Measurements from ENCODE around the gene TMEM106C. TPM values are rescaled to one million over a fixed set of nuclear protein-coding genes. Genes with fewer than 3 reads are reported as not detected.

TMEM106C gene
- total RNA-seq, 1 donor from 2014 or later = 24.0 TPM

DNA sequence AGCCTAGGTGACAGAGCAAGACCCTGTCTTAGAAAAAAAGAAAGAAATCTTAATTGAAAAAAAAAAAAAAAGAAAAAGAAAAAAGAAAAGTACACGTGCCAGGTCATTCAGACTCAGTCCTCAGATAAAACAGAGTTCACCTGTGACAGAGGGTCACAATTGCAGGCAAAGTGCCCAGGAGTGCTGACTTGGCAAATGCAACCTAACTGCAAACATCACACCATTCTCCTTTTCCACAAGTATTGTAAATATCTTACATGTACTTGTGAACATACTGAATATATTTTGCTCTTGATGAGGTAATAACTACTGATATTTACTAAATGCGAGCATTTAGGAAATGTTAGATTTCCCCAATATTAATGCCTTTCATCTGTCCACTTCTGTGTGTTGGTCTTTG is 49.9 kb downstream of the TMEM106C start:
- Mint-ChIP-seq H3K36me3 (ENCODE audit: unreplicated experiment) (peaks cover 4% of the 10 kb centered on the region), H3K27me3 (ENCODE audit: unreplicated experiment) (peaks cover 26% of the 10 kb centered on the region), H3K27ac (ENCODE audit: unreplicated experiment) (no peak overlapping the region), H3K4me3 (ENCODE audit: unreplicated experiment) (no peak overlapping the region), H3K9me3 (ENCODE audit: unreplicated experiment) (peaks cover 3% of the 10 kb centered on the region), H3K4me1 (ENCODE audit: low read depth, unreplicated experiment) (peaks cover 7% of the 10 kb centered on the region)
- TF ChIP-seq, protein P1, sequence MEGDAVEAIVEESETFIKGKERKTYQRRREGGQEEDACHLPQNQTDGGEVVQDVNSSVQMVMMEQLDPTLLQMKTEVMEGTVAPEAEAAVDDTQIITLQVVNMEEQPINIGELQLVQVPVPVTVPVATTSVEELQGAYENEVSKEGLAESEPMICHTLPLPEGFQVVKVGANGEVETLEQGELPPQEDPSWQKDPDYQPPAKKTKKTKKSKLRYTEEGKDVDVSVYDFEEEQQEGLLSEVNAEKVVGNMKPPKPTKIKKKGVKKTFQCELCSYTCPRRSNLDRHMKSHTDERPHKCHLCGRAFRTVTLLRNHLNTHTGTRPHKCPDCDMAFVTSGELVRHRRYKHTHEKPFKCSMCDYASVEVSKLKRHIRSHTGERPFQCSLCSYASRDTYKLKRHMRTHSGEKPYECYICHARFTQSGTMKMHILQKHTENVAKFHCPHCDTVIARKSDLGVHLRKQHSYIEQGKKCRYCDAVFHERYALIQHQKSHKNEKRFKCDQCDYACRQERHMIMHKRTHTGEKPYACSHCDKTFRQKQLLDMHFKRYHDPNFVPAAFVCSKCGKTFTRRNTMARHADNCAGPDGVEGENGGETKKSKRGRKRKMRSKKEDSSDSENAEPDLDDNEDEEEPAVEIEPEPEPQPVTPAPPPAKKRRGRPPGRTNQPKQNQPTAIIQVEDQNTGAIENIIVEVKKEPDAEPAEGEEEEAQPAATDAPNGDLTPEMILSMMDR (IDR thresholded peaks at IDR 0.05; ENCODE audit: partially characterized antibody, unreplicated experiment) = no peak
- DNase-seq = no peak

DNA sequence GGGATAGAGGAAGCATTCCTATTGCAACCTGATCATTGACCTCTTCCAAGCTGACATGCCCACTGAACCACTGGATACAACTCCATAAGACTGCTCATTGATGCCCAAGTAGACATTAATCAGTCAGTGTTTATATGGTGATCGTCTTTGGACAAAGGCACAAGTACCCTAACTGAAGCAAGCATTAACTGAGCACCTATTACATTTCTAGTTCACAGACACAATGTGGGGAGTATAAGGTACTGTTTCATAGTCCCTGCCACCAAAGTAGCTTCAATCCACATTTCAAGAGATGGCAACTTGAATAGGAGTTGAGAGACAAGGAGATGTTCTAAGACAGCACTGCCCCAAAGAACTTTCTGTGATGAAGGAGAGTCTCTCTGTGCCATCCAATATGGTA is 51.7 kb downstream of the TMEM106C start:
- TF ChIP-seq, protein P1 (IDR thresholded peaks at IDR 0.05; ENCODE audit: partially characterized antibody, unreplicated experiment) = no peak
- no peak overlapping the region for H3K4me3 Mint-ChIP-seq (ENCODE audit: unreplicated experiment)
- H3K27ac Mint-ChIP-seq (ENCODE audit: unreplicated experiment) = no peak overlapping the region
- H3K27me3 Mint-ChIP-seq (ENCODE audit: unreplicated experiment) = peaks cover 28% of the 10 kb centered on the region
- H3K36me3 Mint-ChIP-seq (ENCODE audit: unreplicated experiment) = no peaks in the 10 kb centered on the region
- H3K4me1 Mint-ChIP-seq (ENCODE audit: low read depth, unreplicated experiment) = peaks cover 7% of the 10 kb centered on the region
- no peak for DNase-seq
- peaks cover 4% of the 10 kb centered on the region for H3K9me3 Mint-ChIP-seq (ENCODE audit: unreplicated experiment)

DNA sequence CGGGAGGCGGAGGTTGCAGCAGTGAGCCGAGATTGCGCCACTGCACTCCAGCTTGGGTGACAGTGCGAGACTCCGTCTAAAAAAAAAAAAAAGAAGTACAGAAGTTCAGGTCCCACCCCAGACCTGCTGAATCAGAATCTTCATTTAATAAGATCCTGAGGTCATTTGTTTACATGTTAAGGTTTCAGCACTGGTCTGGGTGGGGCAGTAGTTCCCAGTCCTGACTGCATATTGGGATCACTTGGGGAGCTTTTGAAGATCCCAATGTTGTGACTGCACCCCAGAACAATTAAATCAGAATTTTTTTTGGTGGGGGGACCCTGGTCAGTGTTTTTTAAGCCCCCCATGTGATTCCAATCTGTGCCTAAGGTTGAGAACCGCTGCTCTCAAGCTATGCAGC is 52.6 kb downstream of the TMEM106C start:
- peaks cover 4% of the 10 kb centered on the region for H3K9me3 Mint-ChIP-seq (ENCODE audit: unreplicated experiment)
- H3K36me3 Mint-ChIP-seq (ENCODE audit: unreplicated experiment) = no peaks in the 10 kb centered on the region
- H3K4me3 Mint-ChIP-seq (ENCODE audit: unreplicated experiment) = no peak overlapping the region
- no peak overlapping the region for H3K27ac Mint-ChIP-seq (ENCODE audit: unreplicated experiment)
- peaks cover 28% of the 10 kb centered on the region for H3K27me3 Mint-ChIP-seq (ENCODE audit: unreplicated experiment)
- no peak for DNase-seq
- TF ChIP-seq, protein P1 (IDR thresholded peaks at IDR 0.05; ENCODE audit: partially characterized antibody, unreplicated experiment) = no peak
- peaks cover 4% of the 10 kb centered on the region for H3K4me1 Mint-ChIP-seq (ENCODE audit: low read depth, unreplicated experiment)

DNA sequence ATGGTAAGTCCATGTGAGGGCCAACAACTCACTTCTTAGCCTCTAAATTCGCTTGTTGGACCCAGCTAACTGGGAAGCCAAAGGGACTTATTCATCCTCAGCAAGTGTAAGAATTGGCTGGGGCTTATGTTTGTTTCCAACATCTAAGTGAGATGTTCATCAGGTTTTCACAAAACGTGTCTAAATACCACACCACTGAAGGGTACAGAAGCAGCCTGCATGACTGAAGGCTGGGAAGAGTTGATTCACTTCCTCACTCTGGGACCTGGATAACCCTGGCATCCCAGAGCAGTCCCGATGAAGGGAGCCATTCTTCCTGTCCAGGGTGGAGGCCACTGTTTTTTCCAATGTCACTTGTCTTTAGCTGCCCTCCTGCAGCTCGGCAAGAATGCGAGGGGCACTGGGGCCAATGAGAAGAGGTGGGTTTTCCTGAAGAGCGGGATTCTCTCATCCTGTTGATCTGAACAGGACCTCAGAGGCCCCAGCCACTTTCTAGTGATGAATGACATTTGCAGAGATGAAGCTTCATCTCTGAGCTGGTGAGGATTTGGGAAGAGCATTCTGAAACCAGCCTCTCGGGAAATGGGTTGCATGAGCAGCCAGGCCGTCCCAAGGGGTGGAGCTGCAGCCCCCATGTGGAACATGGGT is 53.1 kb downstream of the TMEM106C start:
- no peak overlapping the region for H3K4me3 Mint-ChIP-seq (ENCODE audit: unreplicated experiment)
- H3K27ac Mint-ChIP-seq (ENCODE audit: unreplicated experiment) = no peak overlapping the region
- peaks cover 2% of the 10 kb centered on the region for H3K9me3 Mint-ChIP-seq (ENCODE audit: unreplicated experiment)
- TF ChIP-seq, protein P1 (IDR thresholded peaks at IDR 0.05; ENCODE audit: partially characterized antibody, unreplicated experiment) = no peak
- H3K27me3 Mint-ChIP-seq (ENCODE audit: unreplicated experiment) = peaks cover 25% of the 10 kb centered on the region
- no peaks in the 10 kb centered on the region for H3K4me1 Mint-ChIP-seq (ENCODE audit: low read depth, unreplicated experiment)
- no peaks in the 10 kb centered on the region for H3K36me3 Mint-ChIP-seq (ENCODE audit: unreplicated experiment)
- DNase-seq = no peak

DNA sequence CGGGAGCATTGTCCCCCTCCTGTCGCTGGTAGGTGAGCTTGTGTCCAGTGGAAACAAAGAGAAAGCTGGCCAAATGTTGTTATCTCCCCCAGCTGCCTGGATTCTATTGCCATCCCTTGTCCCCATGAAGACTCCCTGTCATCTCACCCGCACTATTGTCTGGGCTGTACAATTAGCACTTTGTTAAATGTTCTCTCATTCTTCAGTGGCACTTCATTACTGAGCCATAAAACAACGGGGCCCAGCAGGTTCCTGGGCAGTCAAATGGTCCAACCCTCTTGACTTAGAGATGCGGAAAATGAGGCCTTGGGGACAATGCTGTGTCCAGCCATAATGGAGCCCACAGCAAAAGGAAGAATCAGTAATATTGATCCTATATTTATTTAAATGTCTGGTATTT is 54.1 kb downstream of the TMEM106C start:
- H3K27me3 Mint-ChIP-seq (ENCODE audit: unreplicated experiment) = peaks cover 27% of the 10 kb centered on the region

More for the DNA sequence above, 54.1 kb downstream of the TMEM106C start:
- TF ChIP-seq, protein P1 (IDR thresholded peaks at IDR 0.05; ENCODE audit: partially characterized antibody, unreplicated experiment) = no peak
- Mint-ChIP-seq H3K4me3 (ENCODE audit: unreplicated experiment) (no peak overlapping the region), H3K27ac (ENCODE audit: unreplicated experiment) (no peak overlapping the region), H3K9me3 (ENCODE audit: unreplicated experiment) (peaks cover 6% of the 10 kb centered on the region), H3K36me3 (ENCODE audit: unreplicated experiment) (no peaks in the 10 kb centered on the region), H3K4me1 (ENCODE audit: low read depth, unreplicated experiment) (no peaks in the 10 kb centered on the region)
- DNase-seq = no peak
